ENCODE measurements around the gene HDDC3. TPM values are rescaled to one million over a fixed set of nuclear protein-coding genes. Genes with fewer than 3 reads are reported as not detected.
"Not testable (repeated sequence)": the region's sequence is repeated elsewhere in the genome, so short reads cannot be mapped to it uniquely, and the experiment has no call there.

The HDDC3 gene
- total RNA-seq, 5 donors from 2014 or later (not counting 1 experiment from before 2014, with no cell fraction given) = 14.4 to 28.6 (median 26.2) TPM

DNA sequence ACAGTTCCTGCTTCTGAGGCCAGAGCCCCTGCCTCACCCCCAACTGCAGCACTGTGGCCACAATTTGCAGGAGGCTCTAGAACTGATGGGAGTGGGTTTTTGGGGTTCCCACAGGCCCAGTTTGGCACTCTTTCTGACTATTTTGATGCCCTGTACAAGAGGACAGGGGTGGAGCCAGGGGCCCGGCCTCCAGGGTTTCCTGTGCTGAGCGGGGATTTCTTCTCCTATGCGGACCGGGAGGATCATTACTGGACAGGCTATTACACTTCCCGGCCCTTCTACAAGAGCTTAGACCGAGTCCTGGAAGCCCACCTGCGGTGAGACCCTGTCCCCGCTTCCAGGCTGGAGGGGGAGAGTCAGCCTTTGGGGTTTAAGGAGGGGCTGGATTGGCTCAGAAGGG, 22.4 kb downstream of the HDDC3 start:
- H3K27ac Mint-ChIP-seq = no peak overlapping the region
- ChIA-PET POLR2A (interaction anchor here in 1 of 2 donors (0.6 kb wide), 1 partner anchor 77 kb away, joined by 3 read pairs; no protein-coding TSS in a partner anchor), CTCF (interaction anchor here in 1 of 2 donors (0.7 kb wide), 1 partner anchor 37 kb away, joined by 7 read pairs; no protein-coding TSS in a partner anchor)
- no peak overlapping the region for H3K4me3 Mint-ChIP-seq
- Histone ChIP-seq H3K9me3 (no peaks in the 10 kb centered on the region), H3K27me3 (replicated peaks in 1 of 2; ENCODE audit: control insufficient read depth in 2 of 2, extremely low read depth in 1 of 2, insufficient read depth in 2 of 2, low read length in 1 of 2) (no peaks in the 10 kb centered on the region), H3K36me3 (ENCODE audit: control insufficient read depth in 2 of 2, extremely low read depth in 1 of 2, insufficient read depth in 1 of 2, low read length in 1 of 2) (peaks cover 53 to 92% of the 10 kb centered on the region in 2 donors), H3K4me3 (ENCODE audit: control insufficient read depth in 1 of 2, extremely low read depth in 1 of 2, low read length in 1 of 2) (no peak overlapping the region), H3K4me1 (ENCODE audit: control insufficient read depth in 1 of 2, extremely low read depth in 1 of 2, insufficient read depth in 2 of 2, low read length in 2 of 2) (no peaks in the 10 kb centered on the region), H3K27ac (ENCODE audit: low read length) (no peak overlapping the region)
- peaks cover 4 to 9% (median 5%) of the 10 kb centered on the region in 3 donors for H3K4me1 Mint-ChIP-seq
- DNase-seq (no peak), ATAC-seq (replicated peaks in 1 of 4) (no peak)
- peaks cover 48% of the 10 kb centered on the region for H3K36me3 Mint-ChIP-seq
- H3K9me3 Mint-ChIP-seq = no peaks in the 10 kb centered on the region
- 98% methylated on average over 7 of the region's 8 CpGs for WGBS (ENCODE audit: insufficient coverage)
- no peaks in the 10 kb centered on the region for H3K27me3 Mint-ChIP-seq

DNA sequence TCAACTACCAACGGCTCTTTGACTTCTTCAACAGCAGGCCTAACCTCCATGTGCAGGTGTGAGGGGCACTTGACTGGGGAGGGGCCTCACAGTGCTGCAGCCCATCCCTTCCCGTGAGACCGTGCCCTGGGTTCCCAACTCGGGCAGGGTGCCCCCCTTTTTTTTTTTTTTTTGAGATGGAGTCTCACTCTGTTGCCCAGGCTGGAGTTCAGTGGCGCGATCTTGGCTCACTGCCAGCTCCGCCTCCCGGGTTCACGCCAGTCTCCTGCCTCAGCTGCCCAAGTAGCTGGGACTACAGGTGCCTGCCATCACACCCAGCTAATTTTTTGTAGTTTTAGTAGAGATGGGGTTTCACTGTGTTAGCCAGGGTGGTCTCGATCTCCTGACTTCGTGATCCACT, 22.9 kb downstream of the HDDC3 start:
- ATAC-seq (replicated peaks in 1 of 4); H3K9me3 ChIP-seq; H3K4me1 ChIP-seq (ENCODE audit: control insufficient read depth in 1 of 2, extremely low read depth in 1 of 2, insufficient read depth in 2 of 2, low read length in 2 of 2); H3K4me3 ChIP-seq (ENCODE audit: control insufficient read depth in 1 of 2, extremely low read depth in 1 of 2, low read length in 1 of 2); H3K4me1 Mint-ChIP-seq; DNase-seq; H3K27me3 ChIP-seq (replicated peaks in 1 of 2; ENCODE audit: control insufficient read depth in 2 of 2, extremely low read depth in 1 of 2, insufficient read depth in 2 of 2, low read length in 1 of 2); H3K27ac ChIP-seq (ENCODE audit: low read length); H3K9me3 Mint-ChIP-seq; POLR2A ChIA-PET; H3K27me3 Mint-ChIP-seq; H3K4me3 Mint-ChIP-seq; H3K27ac Mint-ChIP-seq: not testable (repeated sequence)
- 96% methylated on average over 4 of the region's 11 CpGs for WGBS (ENCODE audit: insufficient coverage)
- H3K36me3 ChIP-seq (ENCODE audit: control insufficient read depth in 2 of 2, extremely low read depth in 1 of 2, insufficient read depth in 1 of 2, low read length in 1 of 2) = peaks cover 53 to 89% of the 10 kb centered on the region in 2 donors
- CTCF ChIA-PET = interaction anchor here in 1 of 2 donors (0.7 kb wide), 1 partner anchor 36 kb away, joined by 7 read pairs; no protein-coding TSS in a partner anchor
- H3K36me3 Mint-ChIP-seq = peaks cover 49% of the 10 kb centered on the region

DNA sequence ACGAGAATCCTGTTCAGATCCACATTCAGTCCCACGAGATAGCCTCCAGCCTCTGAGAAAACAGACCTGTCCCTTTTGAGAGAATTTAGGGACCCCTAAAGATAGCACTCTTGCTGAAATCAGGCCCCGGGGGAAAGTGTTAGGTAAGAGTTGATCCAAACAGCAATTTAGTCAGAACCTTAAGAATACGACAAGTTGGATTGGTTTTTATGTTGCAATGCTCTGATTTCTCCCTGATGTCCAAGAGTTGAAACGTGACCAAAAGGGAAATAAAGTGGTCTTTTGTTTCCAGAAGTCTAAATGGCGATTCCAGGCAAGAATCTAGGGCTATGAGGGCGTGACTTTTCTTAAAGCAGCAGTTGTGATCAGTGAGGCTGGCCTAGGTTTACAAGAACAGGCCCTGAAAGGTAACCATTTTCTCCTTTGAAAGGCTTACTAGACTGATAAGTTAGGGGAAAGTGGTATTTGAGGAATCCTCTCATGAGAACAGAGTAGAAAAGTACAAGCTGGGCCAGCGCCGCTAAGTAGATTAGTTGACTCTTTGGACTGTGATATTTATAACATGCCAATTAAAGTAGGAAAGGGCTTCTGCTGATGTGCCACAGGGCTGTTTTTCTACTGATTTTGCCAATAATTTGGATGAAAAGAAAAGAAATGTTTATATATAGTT, 24.4 kb downstream of the HDDC3 start:
- Mint-ChIP-seq H3K27me3 (no peaks in the 10 kb centered on the region), H3K4me1 (peaks cover 13 to 15% (median 14%) of the 10 kb centered on the region in 3 donors), H3K36me3 (peaks cover 37% of the 10 kb centered on the region), H3K4me3 (no peak overlapping the region), H3K9me3 (no peaks in the 10 kb centered on the region), H3K27ac (no peak overlapping the region)
- H3K9me3 ChIP-seq = no peaks in the 10 kb centered on the region
- H3K27ac ChIP-seq (ENCODE audit: low read length) = no peak overlapping the region
- H3K4me3 ChIP-seq (ENCODE audit: control insufficient read depth in 1 of 2, extremely low read depth in 1 of 2, low read length in 1 of 2) = no peak overlapping the region
- no peak for ATAC-seq (replicated peaks in 1 of 4)
- WGBS (ENCODE audit: insufficient coverage) = 100% methylated on average over 7 of the region's 9 CpGs
- H3K4me1 ChIP-seq (ENCODE audit: control insufficient read depth in 1 of 2, extremely low read depth in 1 of 2, insufficient read depth in 2 of 2, low read length in 2 of 2) = peaks cover 3 to 11% of the 10 kb centered on the region in 2 experiments
- POLR2A ChIA-PET = no interaction called here
- H3K36me3 ChIP-seq (ENCODE audit: control insufficient read depth in 2 of 2, extremely low read depth in 1 of 2, insufficient read depth in 1 of 2, low read length in 1 of 2) = peaks cover 46 to 76% of the 10 kb centered on the region in 2 donors
- CTCF ChIA-PET = no interaction called here
- DNase-seq = no peak
- H3K27me3 ChIP-seq (replicated peaks in 1 of 2; ENCODE audit: control insufficient read depth in 2 of 2, extremely low read depth in 1 of 2, insufficient read depth in 2 of 2, low read length in 1 of 2) = no peaks in the 10 kb centered on the region

DNA sequence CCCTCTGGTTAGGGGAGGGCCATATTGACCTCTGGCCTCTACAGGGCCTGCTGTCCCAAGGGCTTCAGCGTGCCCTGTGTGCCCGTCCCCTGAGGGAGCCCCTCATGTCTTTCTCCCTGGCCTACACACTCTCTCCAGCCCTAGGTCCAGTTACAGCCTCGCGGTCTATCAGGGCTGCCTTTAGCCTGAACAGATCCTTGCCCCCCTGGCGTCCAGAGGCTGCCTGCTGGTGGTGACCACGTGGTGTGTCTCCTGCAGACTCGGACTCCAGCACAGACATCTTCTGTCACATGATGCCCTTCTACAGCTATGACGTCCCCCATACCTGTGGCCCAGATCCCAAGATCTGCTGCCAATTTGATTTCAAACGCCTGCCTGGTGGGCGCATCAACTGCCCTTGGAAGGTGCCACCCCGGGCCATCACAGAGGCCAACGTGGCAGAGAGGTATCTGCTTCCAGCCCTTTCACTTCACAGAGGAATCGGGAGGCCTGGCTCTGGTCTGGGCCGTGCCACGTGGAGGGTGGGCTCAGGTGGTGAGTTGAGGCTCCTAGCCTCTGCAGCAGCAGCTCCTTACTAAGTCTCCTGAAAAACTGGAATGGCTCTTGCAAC, 25.2 kb downstream of the HDDC3 start:
- Histone ChIP-seq H3K27me3 (replicated peaks in 1 of 2; ENCODE audit: control insufficient read depth in 2 of 2, extremely low read depth in 1 of 2, insufficient read depth in 2 of 2, low read length in 1 of 2) (no peaks in the 10 kb centered on the region), H3K4me3 (ENCODE audit: control insufficient read depth in 1 of 2, extremely low read depth in 1 of 2, low read length in 1 of 2) (no peak overlapping the region), H3K9me3 (no peaks in the 10 kb centered on the region), H3K4me1 (ENCODE audit: control insufficient read depth in 1 of 2, extremely low read depth in 1 of 2, insufficient read depth in 2 of 2, low read length in 2 of 2) (peaks cover 3 to 13% of the 10 kb centered on the region in 2 experiments), H3K27ac (ENCODE audit: low read length) (no peak overlapping the region), H3K36me3 (ENCODE audit: control insufficient read depth in 2 of 2, extremely low read depth in 1 of 2, insufficient read depth in 1 of 2, low read length in 1 of 2) (peaks cover 42 to 68% of the 10 kb centered on the region in 2 donors)
- POLR2A ChIA-PET = no interaction called here
- WGBS (ENCODE audit: insufficient coverage) = 91% methylated on average over 10 of the region's 15 CpGs
- ATAC-seq (replicated peaks in 1 of 4) (no peak), DNase-seq (no peak)
- H3K4me1 Mint-ChIP-seq = peaks cover 14 to 16% (median 15%) of the 10 kb centered on the region in 3 donors
- CTCF ChIA-PET = interaction anchor here in 1 of 2 donors (0.5 kb wide), 1 partner anchor 43 kb away, joined by 3 read pairs; no protein-coding TSS in a partner anchor
- no peak overlapping the region for H3K4me3 Mint-ChIP-seq
- peaks cover 34% of the 10 kb centered on the region for H3K36me3 Mint-ChIP-seq
- H3K27ac Mint-ChIP-seq = no peak overlapping the region
- no peaks in the 10 kb centered on the region for H3K27me3 Mint-ChIP-seq
- no peaks in the 10 kb centered on the region for H3K9me3 Mint-ChIP-seq

DNA sequence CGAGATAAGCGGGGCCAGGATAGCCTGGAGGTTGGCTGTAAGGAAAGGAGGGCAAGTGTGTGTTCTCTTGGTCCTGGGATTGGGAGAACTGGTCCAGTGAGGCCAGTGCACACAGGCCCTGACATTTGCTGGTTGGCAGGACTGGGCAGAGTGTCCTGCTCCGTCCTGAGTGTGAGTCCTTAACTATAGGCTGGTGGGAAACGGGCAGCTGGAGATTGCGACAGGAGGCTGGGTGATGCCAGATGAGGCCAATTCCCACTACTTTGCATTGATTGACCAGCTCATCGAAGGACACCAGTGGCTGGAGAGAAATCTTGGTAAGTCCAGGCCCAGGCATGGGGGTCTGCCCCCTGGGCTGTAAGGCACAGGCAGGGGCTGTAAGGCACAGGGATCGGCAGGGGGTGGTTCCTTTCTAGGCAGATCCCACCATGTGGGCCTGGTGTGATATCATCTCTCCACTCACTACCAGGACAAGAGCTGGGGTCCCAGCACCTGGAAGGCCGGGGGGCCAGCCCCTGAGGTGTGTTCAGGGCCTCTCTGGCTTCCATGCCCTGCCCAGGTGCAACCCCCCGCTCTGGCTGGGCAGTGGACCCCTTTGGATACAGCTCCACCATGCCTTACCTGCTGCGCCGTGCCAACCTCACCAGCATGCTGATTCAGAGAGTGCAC, 26.0 kb downstream of the HDDC3 start:
- 100% methylated on average over 8 of the region's 11 CpGs for WGBS (ENCODE audit: insufficient coverage)
- POLR2A ChIA-PET = no interaction called here
- ATAC-seq (replicated peaks in 1 of 4) (no peak), DNase-seq (no peak)
- Histone ChIP-seq H3K4me1 (ENCODE audit: control insufficient read depth in 1 of 2, extremely low read depth in 1 of 2, insufficient read depth in 2 of 2, low read length in 2 of 2) (peaks cover 3 to 19% of the 10 kb centered on the region in 2 experiments), H3K36me3 (ENCODE audit: control insufficient read depth in 2 of 2, extremely low read depth in 1 of 2, insufficient read depth in 1 of 2, low read length in 1 of 2) (peaks cover 34 to 59% of the 10 kb centered on the region in 2 donors), H3K27ac (ENCODE audit: low read length) (no peak overlapping the region), H3K4me3 (ENCODE audit: control insufficient read depth in 1 of 2, extremely low read depth in 1 of 2, low read length in 1 of 2) (no peak overlapping the region), H3K9me3 (no peaks in the 10 kb centered on the region), H3K27me3 (replicated peaks in 1 of 2; ENCODE audit: control insufficient read depth in 2 of 2, extremely low read depth in 1 of 2, insufficient read depth in 2 of 2, low read length in 1 of 2) (no peaks in the 10 kb centered on the region)
- H3K9me3 Mint-ChIP-seq = no peaks in the 10 kb centered on the region
- no peak overlapping the region for H3K4me3 Mint-ChIP-seq
- CTCF ChIA-PET = no interaction called here
- no peaks in the 10 kb centered on the region for H3K27me3 Mint-ChIP-seq
- H3K27ac Mint-ChIP-seq = peak overlapping the region in 1 of 2 donors; percentile 36
- peaks cover 34% of the 10 kb centered on the region for H3K36me3 Mint-ChIP-seq
- peaks cover 22 to 24% (median 23%) of the 10 kb centered on the region in 3 donors for H3K4me1 Mint-ChIP-seq

All from T-cell (primary cell).